Hematopoietic multipotent progenitor cell treated with erythropoietin and hydrocortisone succinate and interleukin-3 and kit ligand, for 8 days (in vitro differentiated cells): Measurements from ENCODE around the gene COL20A1.

Experiments used
- DNase-seq: peaks from one replicate; pipeline ENCODE4 v3.0.0-alpha.2; 2015

The COL20A1 gene

DNA sequence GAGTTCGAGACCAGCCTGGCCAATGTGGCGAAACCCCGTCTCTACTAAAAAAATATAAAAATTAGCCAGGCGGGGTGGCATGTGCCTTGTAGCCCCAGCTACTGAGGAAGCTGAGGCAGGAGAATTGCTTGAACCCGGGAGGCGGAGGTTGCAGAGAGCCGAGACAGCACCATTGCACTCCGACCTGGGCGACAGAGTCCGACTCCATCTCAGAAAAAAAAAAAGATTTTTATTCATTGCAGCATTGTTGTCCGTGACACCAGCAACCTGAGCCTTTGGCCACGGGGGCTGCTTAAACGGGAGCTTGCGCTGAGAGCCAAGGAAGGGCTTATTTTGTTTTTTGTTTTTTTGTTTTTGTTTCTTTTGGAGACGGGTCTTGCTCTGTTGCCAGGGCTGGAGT lies 13.1 kb upstream of the COL20A1 start:
- DNase-seq, result no peak

DNA sequence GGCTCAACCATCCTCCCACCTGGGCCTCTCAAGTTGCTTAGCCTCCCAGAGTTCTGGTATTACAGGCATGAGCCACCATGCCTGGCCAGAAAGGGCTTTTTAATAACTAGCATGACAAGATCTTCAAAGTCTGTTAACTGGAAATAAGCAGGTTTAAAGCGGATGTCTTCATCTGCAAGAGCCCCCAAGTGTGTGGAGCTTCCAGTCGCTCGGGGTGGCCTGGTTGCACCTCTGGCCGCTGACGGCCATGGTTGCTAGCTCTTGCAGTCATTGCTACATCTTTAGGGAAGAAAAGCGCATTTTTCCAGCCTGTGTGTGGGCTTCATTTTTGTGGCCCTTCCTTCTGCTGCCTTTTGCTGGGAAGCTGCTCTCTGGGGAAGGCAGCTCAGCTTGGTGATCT lies 12.6 kb upstream of the COL20A1 start:
- no peak for DNase-seq

DNA sequence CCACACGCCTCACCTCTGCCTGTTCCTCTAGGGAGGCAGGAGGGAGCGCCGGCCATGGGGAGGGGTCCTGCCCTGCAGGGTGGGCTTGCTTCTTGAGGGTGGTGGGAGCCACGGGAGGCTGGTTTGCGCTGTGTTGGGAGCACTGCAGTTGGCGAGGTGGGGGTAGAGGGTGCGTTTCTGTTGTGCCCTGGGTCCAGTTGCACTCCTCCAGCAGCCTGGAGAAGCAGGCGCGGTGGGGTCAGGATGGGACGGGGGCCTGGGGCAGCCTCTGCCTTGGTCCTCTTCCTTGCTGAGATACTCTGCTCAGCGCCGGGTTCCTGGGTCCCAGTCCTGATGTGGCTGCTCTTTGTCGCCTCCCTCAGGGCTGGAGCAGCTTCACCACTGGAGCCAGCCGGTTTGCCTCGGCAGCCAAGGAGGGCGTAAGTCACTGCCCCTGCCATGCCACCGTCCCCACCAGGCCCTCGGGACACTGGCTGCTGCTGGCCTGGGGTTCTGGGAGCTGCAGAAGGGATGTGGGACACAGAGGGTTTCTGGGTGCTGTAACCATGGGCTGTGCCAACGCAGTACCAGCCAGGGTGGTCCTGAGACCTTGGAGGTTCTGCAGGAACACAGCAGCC lies 11.9 kb upstream of the COL20A1 start:
- DNase-seq, result no peak

DNA sequence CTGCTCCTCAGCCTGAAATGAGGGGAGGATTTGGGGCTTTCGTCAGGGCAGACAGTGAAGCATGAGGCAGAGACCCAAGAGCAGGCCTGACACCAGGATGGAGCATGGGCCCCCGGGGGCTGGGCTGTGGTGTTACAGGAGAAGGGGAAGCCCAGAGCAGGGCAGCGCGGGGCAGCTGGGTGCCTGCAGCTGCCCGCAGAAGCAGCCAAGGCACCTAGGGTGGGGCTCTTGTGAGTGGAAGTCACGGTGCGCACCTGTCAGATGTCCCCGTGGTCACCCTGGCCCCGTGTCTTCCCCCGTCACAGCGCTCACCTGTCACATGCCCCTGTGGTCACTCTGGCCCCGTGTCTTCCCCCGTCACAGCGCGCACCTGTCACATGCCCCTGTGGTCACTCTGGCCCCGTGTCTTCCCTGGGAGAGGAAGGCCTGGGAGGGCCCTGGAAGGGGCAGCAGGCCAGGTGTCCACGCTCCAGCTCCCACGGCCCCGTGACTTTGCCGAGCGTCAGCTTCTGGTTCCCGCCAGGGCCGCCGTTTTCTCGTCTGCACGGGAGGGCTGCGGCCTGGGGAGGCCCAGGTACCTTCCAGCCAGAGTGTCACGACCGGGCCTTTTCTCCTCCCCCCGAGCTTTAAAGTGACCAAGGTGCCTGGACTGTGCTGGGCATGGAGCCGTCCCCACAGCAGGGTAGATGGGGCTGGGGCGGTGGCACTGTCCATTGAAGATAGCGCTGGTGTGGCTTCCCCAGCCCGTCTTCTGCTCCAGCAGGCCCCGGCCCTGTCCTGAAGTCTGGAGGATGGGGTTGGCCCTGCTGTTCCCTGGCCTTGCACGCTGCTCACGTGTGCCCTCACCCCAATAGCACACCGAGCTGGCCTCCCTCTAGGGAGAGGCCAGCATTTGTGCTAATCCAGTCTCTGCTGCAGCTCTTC lies 11.0 kb upstream of the COL20A1 start:
- DNase-seq, result no peak

DNA sequence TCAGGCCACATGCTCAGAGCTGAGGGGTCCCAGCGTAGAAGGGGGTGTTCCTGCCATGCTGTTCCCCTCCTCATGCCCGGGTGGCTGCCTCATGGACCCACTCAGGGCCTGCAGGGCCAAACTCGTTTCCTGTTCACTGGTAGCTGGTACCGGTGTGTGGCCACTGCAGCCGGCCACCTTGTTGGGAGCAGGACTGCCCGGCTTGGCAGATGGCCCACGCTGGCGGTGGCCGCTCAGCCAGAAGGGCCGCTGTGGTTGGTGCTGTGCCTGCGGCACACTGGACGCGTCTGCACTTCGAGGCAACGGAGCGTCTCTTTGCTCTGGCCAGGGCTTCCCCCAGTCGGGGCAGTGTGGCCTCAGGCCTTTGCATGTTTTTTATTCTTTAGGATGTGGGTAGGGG lies 10.0 kb upstream of the COL20A1 start:
- DNase-seq, result no peak

DNA sequence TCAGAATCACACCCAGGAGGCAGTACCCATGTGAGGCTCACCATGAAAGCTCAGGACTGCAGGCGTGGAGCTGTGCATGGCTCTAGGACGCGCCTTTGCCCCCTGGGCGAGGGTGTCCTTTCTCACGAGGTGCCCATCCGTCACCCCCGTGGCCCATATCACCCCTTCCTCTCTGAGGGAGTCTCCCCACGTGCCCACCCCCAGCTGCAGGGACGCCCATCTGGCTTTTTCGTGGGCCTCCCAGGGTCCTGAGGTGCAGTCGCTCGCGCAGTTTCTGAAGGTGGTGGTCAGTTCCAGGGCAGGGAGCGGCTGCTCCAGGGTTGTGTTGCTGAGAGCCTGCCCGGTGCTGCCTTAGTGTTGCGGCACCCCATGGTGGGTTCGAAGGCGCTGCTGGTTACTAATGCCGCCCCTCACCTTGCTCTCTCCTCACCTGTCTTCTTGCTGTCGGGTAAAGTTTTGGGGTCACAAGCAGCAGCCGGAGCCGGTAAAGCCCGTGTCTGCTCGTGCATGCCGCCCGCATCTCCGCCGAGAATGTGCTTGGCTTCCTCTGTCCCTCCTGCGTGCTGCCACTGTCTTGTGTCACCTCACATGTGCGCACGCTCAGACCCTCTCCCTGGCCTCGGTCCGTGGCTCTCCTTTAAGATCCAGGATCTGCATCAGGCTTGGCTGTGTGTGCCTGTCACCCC lies 9.4 kb upstream of the COL20A1 start:
- no peak for DNase-seq

DNA sequence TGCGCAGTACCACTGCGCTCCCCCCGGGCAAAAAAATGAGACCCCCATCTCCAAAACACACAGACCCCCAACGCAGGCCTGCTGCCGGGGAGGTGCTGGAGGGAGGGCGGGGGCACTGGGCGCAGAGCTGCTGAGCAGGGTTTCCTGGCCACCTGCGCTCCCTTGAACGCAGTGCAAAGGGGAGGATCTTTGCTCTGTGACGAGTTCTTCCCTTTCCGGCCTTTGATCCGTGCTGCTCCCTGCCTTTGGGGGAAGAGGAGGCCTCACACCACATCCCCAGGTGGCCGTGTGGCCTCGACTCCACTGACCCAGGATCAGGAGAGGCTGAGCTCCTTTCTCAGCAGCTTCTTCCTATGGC lies 8.9 kb upstream of the COL20A1 start:
- DNase-seq, result no peak

DNA sequence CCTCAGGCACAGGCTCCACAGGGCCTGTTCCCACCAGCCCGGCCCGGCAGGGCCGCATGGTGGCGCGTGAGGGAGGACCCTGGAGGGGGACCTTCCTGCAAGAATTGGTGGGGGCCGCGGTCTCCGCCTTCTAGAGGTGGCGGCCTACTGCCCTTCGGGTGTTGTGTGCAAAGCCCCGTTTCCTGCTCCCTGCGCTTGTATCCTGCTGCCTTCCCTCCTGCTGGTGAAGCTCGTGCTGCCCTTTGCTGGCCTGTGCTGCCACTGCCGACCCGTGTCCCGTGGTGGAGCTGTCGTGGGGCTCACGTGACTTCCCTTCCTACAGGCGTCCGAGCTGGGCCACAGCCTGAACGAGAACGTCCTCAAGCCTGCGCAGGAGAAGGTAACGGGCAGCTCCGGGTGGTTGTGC lies 8.4 kb upstream of the COL20A1 start:
- DNase-seq, result no peak

DNA sequence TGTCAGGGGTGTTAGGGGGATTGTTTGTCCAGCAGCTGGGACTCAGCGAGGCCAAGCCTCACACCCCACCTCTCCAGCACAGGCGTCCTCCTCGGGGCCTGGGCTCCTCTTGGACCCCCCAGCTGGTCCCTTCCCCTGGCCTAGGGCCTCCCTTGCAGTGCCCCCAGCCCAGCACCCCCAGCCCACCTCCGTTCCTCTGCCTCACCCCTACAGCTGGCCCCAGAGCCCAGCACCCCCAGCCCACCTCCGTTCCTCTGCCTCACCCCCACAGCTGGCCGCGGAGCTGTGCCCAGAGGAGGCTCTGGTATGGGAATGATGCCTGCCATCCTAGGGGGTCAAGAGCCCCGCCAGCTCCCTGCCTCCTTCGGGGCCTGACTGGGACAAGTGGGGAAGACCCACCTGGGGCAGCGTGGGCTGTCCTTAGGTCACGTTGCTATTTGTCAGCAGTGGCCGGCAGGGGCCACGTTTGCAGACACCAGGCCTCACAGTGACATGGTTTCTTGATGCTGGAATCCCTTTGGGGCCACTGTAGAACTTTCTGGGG lies 7.9 kb upstream of the COL20A1 start:
- DNase-seq, result no peak

DNA sequence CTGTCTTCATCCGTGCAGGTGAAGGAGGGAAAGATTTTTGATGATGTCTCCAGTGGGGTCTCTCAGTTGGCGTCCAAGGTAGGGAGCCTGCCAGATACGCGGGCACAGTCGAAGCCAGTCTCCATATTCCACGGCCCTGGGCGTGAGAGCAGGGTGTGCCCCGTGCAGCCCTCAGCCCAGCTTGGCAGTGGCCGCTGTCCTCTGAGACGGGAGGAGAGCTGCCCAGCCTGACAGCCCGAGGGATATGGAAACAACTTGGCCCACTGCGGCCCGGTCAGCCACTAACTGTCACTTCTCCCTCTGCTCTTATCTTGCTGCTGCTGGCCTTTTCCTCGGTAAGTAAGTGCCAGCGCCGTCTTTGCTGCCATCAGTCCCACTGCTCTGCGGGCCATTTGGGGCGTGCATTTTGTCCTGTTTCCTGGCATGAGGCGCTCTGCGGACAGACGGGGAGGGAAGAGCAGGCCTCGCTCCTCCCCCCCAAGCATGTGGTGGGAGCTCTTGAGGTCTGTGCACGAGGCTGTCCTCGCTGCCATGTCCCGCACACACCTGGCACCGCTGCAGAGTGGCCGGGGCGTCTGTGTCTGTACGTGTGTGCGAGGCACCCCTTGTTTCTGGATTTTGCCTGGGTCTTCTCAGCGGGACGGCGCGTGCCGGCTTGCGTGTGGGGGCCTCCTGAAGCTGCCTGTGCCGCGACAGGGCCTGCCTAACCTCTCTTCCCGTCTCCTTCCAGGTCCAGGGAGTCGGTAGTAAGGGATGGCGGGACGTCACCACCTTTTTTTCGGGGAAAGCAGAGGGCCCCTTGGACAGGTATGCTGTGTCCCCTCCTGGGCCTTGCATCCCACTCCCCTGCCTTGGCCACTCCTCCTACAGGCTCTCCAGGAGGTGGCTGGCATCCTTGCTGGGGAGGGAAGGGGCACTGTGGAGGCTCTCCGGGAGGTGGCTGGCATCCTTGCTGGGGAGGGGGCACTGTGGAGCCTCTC lies 7.1 kb upstream of the COL20A1 start:
- no peak for DNase-seq

DNA sequence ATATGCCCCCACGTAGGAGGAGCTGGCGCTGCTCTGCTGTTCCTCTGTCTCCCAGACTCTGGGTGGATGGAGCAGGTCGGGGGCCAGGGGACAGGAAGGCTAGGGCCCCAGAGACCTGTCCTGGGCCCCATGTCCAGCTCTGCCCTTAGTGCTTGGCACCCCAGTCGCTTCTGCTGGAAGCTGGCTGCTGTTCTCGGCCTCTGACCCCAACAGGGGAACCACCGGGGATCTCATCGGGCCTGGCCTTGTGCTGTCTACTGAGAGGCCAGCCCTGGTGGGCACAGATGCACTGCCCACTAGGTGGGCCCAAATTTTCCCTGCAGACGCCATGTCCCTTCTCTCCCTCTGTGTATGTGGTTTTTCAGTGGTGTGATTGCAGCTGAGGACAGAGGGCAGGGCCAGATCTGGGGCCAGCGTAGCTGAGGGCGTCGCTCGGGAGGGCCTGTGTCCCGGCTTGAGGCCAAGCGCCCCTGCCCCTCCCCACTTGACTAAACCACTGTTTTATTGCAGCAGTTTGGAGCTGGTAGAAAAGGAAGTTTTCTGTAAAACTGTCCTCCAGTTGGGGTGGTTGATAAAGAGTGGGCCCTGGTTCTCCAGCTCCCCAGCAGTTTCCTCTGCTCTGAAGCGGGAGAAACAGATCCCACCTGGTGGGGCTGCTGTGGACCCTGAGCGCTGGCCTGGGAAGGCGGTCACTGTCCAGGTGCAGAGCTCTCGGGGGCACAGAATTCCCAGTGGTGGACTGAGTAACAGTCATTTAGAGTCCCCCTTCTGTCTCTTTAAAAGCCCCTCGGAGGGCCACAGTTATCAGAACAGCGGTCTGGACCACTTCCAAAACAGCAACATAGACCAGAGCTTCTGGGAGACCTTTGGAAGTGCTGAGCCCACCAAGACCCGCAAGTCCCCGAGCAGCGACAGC lies 5.9 kb upstream of the COL20A1 start:
- no peak for DNase-seq

DNA sequence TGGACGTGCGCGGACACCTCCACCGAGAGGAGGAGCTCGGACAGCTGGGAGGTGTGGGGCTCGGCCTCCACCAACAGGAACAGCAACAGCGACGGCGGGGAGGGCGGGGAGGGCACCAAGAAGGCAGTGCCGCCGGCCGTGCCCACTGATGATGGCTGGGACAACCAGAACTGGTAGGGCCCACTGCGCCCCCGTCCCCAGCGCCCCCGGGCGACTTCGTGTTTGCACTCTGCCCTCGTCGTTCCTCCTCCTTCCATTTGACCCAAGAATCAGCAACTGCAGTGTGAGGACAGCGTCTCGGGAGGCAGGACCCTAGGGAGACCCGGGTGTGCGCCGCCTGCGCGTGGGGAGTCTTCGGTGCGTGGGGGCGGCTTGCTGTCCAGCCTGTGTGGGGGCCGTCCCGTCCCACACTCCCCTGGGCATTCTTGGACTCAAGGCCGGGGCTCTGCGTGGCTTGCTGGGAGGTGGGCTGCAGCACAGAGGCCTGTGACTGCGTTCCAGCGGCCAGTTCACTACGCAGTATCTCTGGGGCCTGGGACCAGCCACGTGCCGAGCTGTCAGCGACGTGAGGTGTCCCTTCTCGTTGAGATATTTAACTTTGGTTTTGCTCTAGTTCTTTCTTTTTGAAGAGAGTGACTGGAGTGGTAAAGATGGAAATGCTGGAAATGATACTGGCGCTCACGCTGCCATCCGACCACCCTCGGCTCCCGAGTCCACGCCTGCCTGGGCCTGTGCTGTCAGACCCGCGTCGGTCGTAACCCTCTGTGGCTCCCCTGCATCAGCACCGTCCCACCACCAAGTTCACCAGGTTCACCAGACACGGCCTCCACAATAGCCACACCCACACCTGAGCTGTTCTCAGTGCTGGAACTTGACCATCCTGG lies 5.0 kb upstream of the COL20A1 start:
- no peak for DNase-seq

DNA sequence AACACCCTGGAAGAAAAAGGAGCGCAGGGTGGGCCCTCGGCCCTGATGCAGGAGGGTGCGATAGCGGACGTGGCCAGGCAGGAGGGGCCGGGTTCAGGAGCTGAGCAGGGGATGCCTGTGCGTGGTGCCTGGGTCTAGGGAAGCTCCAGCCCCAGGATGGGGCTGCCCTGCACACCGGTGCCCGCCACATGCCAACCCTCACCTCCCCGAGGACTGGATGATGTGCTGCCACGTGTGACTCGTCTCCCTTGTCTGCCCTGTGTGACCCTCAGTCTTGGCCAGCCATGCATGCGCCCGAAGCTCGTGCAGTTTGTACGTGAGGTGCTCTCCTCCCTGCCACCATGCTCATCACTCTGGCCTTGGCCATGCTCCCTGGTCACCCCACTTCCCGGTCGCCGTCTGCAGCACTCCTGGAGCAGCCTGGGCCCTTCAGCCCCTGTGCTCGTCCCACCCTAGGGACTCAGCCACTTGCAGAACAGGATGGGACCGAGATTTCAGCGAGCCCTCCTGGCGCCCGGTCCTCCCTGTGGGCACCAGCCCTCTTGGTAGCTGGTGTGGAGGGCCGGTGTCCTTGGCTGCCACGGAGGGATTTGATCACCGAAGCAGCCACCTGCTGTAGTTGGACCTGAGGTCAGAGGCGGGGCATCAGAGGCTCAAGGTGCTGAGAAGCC lies 4.3 kb upstream of the COL20A1 start:
- DNase-seq, result no peak

DNA sequence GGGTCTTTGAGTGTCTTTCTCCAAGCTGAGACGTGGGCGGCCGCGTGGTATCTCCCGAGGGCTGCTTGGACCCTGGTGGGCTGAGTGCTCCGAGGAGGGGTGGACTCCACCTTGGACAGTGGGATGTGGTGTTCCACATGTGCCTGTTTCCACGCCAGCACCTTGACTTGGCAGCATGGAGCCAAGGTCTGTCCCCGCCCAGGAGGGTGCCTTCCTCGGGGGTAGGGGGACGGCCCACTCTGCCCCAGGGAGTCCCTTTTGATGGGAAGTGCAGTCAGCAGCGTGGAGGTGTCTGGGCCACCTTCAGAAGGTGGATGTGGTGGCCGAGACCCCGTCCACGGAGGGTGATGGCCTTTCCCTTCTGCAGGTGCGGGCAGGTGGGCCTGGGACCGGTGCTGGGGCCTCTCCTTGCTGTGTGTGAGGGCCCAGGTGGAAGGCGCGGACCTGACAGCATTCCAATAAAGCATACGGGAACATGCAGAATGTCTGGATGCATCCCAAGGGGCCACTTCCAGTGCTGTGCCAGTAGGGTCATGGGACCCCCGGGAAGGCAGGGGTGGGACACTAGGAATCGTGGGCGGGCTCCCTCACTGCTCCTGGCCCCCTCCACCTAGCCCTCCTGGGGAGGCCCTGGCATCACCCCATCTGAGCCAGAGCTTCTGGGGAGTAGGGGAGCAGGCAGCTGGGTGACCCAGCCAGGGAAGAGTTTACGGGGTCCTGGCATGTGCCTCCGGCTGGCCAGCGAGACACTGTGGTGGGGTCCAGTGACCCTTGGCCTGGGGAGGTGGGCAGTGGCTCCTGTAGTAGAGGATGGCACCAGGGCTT lies 3.5 kb upstream of the COL20A1 start:
- no peak for DNase-seq

DNA sequence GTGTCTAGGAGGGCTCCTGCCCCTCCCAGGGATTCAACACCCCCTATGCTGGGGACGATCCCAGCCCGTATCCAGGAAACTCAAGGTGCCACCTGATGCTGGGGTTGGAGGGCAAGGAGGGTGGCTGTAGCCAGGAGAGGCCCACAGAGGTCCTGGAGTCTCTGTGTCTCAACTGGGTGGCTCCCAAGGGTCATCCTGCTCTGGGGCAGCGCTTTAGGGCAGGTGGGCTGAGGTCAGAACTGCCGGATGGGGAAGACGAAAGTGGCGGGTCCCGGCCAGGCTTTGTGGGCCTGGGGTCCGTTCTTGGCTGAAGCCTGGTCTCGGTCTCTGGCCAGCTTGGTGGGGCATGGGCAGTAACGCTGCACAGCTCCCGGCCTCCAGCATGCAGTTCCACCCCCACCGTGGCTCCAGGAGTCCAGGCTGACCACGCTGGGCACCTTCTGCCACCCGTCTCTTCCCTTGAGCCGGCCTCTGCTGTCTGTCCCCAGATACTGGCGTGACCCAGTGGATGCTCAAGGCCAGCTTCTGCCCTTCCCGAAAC lies 2.8 kb upstream of the COL20A1 start:
- DNase-seq, result no peak

DNA sequence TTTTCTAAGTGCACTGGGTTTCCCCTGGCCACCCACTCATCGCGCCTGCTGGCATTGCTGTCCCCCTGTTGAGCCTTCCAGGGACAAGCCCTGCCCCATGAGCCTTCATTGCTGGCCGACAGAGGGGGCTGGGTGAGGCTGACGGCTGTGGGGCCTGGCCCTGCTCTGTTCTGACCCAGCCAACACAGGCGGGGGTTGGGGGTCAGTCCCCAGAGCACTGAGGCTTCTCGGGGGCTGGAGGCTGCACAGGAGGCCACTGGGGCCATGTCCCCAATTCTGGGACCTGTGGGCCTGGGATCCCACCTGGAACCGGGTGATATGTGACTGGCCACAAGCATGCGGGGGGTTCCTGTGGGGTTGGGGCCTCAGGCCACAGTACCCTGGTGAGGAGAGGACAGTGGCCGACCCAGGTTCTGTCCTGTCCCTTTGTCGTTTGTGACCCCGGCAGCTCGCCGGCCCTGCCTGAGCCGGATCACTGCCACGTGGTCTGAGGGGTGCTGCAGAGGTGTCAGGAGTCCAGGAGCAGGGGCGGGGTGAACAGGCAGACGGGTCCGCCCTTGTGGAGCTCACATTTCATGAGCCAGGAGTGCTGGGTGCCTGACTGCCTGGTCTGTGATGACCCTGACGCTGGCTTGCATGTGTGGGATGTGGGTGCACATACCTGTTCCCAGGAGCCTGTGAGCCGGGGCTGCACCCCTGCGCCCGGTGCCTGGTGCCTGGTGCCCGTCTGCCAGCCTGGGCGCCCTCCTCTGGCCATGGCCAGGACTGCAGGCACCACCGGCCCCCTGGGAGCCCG lies 2.1 kb upstream of the COL20A1 start:
- peak; percentile 35 for DNase-seq

DNA sequence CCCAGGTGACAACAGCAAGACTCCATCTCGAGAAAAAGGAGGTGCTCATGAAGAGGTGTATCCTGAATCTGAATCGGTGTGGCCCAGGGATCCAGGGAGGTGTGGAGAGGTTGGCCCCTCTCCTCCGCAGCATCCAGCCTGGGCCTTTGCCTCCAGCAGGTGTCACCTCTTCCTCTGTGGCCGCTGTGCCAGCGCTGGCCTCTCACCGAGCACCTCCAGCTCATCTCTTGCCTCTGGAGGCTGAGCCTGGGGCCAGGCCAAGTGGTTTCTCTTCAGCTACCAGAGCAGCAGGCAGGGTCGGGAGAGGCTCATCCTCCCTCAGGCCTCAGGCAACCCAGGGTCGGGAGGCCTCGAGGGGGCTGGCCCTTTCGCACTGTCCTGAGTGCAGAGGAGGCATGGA lies 1.2 kb upstream of the COL20A1 start:
- DNase-seq, result no peak

DNA sequence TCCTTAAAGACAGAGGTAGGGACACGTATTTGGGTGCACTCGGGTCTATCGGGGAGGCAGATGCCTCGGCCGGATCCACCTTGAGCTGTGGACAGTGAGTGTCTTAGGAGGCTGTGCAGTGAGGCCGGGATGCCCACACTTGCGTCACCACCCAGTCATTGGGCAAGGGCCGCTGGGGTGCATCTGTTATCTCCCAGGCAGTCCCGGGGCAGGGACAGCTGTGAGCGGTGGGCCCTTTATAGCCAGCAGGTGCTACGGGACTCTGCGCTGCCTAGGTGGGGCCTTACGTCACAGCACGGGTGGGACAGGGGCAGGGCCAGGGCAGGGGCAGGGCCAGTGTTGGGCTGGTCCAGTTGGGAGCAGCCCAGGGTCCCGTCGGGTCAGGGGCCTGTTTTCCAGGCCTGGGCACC lies 689 bp upstream of the COL20A1 start:
- no peak for DNase-seq
